GM19397 (cell line): ENCODE data around the gene WDR5.

Experiments
- ATAC-seq: cut with Tn5 transposase; IDR thresholded peaks from one replicate; pipeline ENCODE4 v1.9.1; 2021; ENCODE audit warnings: mild to moderate bottlenecking, moderate library complexity; ENCODE audit not compliant: unreplicated experiment

WDR5 gene

DNA sequence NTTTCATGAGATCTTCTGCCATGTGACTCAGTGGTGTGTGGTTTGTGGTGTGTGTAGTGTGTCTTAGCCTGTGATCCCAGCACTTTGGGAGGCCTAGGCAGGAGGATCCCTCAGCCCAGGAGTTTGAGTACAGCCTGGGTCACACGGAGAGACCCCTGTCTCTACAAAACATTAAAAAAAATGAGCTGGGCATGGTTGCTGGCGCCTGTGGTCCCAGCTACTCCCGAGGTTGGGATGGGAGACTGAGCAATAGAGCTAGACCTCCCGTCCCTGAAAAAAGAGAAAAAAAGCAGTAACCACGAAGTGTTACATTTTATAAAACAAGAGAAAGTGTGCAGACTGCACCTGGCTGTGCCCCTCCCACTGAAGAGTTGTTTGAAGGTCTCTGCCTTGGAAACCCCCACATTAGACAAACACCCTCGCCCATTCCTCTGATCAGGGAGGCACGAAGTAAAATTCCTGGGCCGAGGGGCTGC is 49.7 kb downstream of the WDR5 start:
- ATAC-seq, result no peak

GRCh38 chr9:134186471-134187109 is 50.7 kb downstream of the WDR5 start:
- ATAC-seq, result no peak

- ATAC-seq, result no peak
Measured at GRCh38 chr9:134187110-134187531, 51.2 kb downstream of the WDR5 start.

DNA sequence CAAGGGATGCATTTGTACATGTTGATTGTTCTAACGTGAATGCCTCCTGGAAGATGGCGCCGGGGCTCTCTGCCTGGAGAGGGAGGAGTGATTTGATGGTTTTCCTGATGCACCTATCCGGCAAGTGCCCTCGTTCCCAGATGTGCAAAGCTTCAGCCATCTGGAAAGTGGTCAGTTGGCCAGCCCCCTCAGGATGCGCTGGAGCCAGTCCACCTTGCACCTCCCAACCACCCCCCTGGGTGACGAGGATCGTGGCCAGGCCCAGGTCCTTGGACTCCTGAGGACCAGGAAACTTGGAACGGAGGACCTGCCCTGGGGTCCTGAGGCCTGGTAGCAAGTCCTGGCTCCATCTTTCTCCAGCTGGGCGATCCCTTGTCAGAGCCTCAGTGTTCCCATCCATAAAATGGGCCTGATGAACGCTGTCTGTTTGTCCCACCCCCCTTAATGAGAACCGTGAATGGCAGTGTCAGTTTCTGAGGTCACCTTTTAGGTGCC is 52.1 kb downstream of the WDR5 start:
- ATAC-seq, result no peak

DNA sequence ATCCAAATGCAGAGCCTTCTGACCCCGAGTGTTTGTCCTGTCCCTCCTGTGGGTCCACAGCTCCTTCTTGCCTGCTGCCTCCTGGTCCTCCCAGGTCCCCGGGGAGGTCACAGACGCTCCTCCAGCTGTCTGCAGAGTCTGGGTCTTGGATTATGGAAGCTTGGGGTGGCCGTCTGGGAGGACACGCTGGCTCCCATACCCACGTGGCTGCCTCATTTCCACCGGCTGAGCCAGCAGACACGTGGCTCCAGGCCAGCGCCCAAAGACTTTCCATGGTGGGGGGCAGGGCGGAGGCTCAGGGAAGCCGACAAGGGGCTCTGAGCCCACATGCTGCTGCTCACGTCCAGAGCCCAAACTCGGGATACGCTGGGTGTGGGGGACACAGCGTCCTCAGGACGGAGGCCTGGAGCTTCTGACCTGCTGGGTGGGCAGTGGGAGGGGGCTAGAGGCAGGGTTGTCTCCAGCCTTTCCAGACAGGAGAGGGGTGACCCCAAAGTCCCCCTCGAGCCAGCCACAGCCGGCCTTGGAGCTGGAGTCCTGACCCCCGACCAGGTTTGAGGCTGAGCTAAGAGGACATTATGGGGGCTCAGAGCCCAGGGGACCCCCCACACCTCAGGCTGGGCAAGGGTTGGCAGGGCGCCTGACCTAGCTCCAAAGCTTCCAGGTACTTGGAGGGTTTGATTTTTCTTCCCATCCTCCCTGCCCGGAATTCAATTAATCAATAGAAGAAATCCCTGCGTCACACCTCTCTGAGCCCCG is 52.7 kb downstream of the WDR5 start:
- no peak for ATAC-seq

DNA sequence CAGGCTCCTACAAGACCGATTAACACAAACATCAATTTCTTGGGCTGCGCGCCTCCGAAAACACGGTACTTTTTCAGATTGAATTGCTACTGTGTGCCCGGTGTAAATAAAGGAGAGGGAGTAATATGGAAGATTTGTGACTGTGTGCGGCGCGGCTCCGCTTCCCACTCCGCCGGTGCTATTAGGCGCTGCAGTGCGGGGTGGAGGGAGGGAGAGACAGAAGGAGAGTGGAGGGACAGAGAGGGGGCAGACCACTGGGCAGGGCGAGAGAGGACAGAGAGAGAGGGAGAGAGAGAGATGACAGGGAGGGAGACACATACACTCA is 53.2 kb downstream of the WDR5 start:
- no peak for ATAC-seq

DNA sequence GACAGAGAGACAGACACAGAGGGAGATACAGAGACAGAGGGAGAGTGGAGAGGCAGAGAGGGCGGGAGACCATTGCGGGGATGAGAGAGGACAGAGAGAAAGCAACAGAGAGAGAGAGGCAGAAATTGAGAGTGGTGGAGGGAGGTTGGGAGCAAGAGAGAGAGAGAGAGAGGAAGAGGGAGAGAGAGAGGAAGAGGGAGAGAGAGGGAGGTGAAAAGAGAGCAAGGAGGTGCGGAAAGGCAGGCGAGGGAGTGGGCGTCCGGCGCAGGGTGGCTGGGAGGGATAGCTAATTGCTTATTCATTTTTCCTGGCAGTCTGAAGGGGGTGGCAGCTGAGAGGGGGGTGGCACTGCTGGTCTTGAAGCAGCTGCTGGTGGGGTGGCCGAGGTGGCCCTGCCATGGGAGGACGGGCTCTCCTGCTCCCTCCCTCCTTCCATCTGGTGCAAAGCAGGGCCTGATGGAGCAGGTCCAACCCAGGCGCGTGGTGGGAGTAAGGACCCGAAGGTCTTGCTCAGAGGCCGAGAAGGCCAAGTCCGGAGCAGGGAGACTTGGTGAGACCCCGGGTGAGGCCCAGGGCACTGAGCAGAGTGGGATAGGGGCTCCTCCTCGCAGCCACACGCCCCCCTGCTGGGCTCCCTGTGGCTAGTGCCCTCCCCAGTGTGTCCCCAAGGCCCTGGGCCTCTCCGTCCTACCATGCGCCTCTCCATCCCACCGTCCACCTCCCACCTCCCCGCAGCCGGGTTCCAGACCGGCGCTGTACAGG is 53.8 kb downstream of the WDR5 start:
- no peak for ATAC-seq

- ATAC-seq, result no peak
Measured at GRCh38 chr9:134190232-134191121, 54.6 kb downstream of the WDR5 start.

GRCh38 chr9:134191455-134192209 is 55.8 kb downstream of the WDR5 start:
- no peak for ATAC-seq

DNA sequence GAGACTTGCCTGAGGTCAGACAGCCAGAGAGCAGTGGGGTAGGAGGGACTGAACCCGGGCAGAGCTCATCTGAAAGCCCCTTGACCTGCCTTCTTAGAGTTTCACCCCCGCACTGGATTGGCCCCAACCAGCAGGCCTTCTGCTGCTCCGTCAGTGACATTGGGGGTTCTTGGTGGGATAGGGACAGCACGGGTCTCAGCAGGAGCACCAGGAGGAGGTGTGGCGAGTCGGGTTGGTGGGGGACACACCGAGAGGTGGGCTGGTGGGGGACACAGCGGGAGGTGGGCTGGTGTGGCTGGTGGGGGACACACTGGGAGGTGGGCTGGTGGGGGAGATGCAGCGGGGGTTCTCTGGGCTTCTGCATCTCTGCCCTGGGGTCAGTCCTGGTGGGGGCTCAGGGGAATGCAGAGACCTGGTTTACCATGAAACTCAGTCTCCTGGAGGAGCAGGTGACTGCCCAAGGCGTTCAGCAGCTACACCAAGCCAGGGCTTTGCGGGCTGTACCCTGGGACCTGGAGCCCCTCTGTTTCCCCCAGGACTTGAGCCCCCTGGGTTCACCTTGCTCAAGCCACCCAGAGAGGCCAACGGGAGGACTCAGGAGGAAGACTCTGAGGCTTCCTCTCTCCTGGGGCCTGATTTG is 56.5 kb downstream of the WDR5 start:
- ATAC-seq, result no peak

GRCh38 chr9:134192951-134193731 is 57.3 kb downstream of the WDR5 start:
- ATAC-seq, result no peak

- no peak for ATAC-seq
Measured at GRCh38 chr9:134193912-134194535, 58.1 kb downstream of the WDR5 start.

GRCh38 chr9:134195558-134195957 is 59.7 kb downstream of the WDR5 start:
- no peak for ATAC-seq

- ATAC-seq, result no peak
Measured at GRCh38 chr9:134196911-134197310, 61.0 kb downstream of the WDR5 start.

GRCh38 chr9:134198791-134199190 is 62.9 kb downstream of the WDR5 start:
- no peak for ATAC-seq

DNA sequence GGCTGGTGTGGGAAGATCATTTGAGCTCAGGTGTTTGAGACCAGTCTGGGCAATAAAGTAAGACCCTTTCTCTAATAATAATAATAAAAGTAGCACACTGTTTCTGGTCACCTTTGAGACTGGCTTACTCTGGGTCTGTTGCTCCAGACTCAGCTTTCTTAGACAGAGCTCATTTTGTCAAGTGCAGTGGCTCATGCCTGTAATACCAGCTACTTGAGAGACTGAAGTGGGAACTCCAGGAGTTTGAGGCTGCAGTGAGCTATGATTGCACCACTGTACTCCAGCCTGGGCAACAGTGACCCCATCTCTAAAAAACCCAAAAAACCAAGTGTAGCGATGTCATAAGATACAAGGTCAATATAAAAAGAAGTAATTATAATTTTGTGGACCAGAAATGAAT is 64.8 kb downstream of the WDR5 start:
- no peak for ATAC-seq

- ATAC-seq, result no peak
Measured at GRCh38 chr9:134203224-134203623, 67.3 kb downstream of the WDR5 start.

DNA sequence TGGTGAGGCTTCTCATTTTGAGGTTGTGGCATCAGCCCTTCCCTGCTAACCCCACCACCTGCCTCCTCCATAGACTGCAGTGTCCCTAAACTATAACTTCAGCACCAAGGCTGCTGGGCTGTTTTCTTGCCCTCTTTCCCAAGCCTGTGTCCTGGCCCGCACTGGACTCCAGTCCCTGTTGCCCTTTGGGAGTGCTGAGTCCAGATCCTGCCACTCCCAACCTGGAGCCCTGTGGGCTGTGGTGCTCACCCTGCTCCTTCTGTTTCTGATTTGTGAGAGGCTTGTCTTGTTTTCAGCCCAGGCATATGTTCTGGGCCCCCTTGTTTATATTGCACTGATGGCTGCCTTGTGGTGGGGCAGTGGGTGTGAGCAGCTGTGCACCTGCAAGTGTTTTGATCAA is 68.2 kb downstream of the WDR5 start:
- ATAC-seq, result no peak
